Measurements from ENCODE around the gene ELF2. TPM values are rescaled to one million over a fixed set of nuclear protein-coding genes. Genes with fewer than 3 reads are reported as not detected.
"Not testable (repeated sequence)": the region's sequence is repeated elsewhere in the genome, so short reads cannot be mapped to it uniquely, and the experiment has no call there.

The ELF2 gene
- total RNA-seq, 1 experiment from 2014 or later = 44.6 TPM

DNA sequence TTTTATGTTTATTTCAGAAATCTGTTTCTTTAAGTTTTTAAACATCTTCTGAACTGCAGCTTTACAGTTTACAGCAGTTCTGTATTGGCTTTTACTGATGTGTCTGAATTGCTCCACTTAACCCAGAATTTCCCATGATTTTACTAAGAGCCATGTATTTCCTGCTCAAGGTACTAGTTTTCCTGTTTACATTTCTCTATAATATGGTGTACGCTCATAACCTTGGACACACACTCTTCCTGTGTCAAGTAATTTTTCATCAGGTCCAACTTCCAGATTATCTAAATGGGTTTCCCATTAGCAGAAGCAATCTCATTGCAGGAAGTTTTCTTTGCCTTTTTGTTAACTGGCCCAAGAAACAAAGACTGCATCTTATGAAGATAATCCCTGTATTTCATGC, 12.3 kb downstream of the ELF2 start (continued):
- TF ChIP-seq, protein P1, sequence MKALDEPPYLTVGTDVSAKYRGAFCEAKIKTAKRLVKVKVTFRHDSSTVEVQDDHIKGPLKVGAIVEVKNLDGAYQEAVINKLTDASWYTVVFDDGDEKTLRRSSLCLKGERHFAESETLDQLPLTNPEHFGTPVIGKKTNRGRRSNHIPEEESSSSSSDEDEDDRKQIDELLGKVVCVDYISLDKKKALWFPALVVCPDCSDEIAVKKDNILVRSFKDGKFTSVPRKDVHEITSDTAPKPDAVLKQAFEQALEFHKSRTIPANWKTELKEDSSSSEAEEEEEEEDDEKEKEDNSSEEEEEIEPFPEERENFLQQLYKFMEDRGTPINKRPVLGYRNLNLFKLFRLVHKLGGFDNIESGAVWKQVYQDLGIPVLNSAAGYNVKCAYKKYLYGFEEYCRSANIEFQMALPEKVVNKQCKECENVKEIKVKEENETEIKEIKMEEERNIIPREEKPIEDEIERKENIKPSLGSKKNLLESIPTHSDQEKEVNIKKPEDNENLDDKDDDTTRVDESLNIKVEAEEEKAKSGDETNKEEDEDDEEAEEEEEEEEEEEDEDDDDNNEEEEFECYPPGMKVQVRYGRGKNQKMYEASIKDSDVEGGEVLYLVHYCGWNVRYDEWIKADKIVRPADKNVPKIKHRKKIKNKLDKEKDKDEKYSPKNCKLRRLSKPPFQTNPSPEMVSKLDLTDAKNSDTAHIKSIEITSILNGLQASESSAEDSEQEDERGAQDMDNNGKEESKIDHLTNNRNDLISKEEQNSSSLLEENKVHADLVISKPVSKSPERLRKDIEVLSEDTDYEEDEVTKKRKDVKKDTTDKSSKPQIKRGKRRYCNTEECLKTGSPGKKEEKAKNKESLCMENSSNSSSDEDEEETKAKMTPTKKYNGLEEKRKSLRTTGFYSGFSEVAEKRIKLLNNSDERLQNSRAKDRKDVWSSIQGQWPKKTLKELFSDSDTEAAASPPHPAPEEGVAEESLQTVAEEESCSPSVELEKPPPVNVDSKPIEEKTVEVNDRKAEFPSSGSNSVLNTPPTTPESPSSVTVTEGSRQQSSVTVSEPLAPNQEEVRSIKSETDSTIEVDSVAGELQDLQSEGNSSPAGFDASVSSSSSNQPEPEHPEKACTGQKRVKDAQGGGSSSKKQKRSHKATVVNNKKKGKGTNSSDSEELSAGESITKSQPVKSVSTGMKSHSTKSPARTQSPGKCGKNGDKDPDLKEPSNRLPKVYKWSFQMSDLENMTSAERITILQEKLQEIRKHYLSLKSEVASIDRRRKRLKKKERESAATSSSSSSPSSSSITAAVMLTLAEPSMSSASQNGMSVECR (CRISPR knock-in tag; IDR thresholded peaks at IDR 0.05; ENCODE audit: borderline replicate concordance) = no peak

DNA sequence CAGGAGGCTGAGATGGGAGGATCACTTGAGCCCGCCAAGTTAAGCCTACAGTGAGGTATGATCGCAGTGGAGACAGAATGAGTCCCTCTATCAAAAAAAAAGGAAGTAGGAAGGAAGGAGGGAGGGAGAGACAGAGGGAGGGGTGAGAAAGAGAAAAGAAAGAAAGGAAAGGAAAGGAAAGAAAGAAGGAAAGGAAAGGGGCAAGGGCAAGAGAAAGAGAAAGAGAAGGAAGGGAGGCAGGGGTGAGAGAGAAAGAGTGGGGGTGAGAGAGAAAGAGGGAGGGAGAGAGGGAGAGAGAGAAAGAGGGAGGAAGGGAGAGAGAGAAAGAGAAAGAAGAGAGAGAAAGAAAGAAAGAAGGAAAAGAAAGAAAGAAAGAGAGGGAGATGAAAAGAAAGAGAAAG, 13.2 kb downstream of the ELF2 start:
- POLR2A ChIA-PET = interaction anchor here (0.7 kb wide), 1 partner anchor 13 kb away, joined by 4 read pairs; the partner anchor contains the start of gene ELF2
- no peaks in the 10 kb centered on the region for H3K27me3 Mint-ChIP-seq (ENCODE audit: low read depth)
- peak overlapping the region; percentile 85; the same call in 1 of the 2 replicates for H3K27ac Mint-ChIP-seq
- TF ChIP-seq, protein P2, sequence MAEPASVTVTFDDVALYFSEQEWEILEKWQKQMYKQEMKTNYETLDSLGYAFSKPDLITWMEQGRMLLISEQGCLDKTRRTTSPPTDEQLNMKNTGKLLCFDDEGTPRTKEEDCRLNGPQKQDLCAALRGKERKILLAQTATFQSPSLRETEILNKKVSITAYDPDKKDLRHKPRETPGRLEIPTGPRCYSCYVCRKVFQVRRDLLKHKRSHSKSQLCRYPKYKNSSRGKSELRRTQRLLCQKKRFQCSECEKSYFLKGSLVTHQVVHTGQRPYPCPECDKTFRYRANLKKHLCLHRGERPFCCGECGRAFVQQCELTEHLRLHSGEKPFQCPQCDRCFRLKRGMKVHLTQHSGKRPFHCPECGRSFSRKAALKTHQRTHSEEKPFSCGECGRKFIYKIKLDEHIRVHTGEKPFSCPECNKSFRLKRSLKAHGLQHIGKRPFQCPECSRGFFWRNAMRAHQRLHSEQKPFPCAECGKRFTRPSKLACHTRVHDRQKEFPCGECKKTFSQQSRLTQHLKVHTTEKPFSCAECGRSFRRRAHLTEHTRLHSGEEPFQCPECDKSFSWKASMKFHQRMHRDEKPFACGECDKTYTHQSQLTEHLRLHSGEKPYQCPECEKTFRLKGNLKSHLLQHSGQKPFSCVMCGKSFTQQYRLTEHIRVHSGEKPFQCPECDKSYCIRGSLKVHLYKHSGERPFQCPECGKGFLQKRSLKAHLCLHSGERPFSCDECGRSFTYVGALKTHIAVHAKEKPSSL (CRISPR knock-in tag; conservative IDR thresholded peaks at IDR 0.05) = no peak
- TF ChIP-seq, protein P3, sequence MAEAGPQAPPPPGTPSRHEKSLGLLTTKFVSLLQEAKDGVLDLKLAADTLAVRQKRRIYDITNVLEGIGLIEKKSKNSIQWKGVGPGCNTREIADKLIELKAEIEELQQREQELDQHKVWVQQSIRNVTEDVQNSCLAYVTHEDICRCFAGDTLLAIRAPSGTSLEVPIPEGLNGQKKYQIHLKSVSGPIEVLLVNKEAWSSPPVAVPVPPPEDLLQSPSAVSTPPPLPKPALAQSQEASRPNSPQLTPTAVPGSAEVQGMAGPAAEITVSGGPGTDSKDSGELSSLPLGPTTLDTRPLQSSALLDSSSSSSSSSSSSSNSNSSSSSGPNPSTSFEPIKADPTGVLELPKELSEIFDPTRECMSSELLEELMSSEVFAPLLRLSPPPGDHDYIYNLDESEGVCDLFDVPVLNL (CRISPR knock-in tag; IDR thresholded peaks at IDR 0.05; ENCODE audit: borderline replicate concordance, low read depth) = no peak
- TF ChIP-seq ELF4 (CRISPR knock-in tag; IDR thresholded peaks at IDR 0.05; ENCODE audit: low read depth) (no peak), NR2C2 (CRISPR knock-in tag; IDR thresholded peaks at IDR 0.05) (no peak), NFATC4 (CRISPR knock-in tag; IDR thresholded peaks at IDR 0.05) (no peak), ZNF138 (CRISPR knock-in tag; conservative IDR thresholded peaks at IDR 0.05) (no peak), HMGA2 (CRISPR knock-in tag; IDR thresholded peaks at IDR 0.05) (no peak), SMAD3 (CRISPR knock-in tag; IDR thresholded peaks at IDR 0.05; ENCODE audit: borderline replicate concordance) (no peak), TEAD1 (CRISPR knock-in tag; IDR thresholded peaks at IDR 0.05) (no peak), OVOL2 (CRISPR knock-in tag; IDR thresholded peaks at IDR 0.05; ENCODE audit: borderline replicate concordance) (no peak), ZBTB21 (CRISPR knock-in tag; IDR thresholded peaks at IDR 0.05; ENCODE audit: borderline replicate concordance) (no peak)
- TF ChIP-seq, protein P4, sequence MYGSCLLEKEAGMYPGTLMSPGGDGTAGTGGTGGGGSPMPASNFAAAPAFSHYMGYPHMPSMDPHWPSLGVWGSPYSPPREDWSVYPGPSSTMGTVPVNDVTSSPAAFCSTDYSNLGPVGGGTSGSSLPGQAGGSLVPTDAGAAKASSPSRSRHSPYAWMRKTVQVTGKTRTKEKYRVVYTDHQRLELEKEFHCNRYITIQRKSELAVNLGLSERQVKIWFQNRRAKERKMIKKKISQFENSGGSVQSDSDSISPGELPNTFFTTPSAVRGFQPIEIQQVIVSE (CRISPR knock-in tag; IDR thresholded peaks at IDR 0.05; ENCODE audit: borderline replicate concordance) = no peak
- TF ChIP-seq, protein P5, sequence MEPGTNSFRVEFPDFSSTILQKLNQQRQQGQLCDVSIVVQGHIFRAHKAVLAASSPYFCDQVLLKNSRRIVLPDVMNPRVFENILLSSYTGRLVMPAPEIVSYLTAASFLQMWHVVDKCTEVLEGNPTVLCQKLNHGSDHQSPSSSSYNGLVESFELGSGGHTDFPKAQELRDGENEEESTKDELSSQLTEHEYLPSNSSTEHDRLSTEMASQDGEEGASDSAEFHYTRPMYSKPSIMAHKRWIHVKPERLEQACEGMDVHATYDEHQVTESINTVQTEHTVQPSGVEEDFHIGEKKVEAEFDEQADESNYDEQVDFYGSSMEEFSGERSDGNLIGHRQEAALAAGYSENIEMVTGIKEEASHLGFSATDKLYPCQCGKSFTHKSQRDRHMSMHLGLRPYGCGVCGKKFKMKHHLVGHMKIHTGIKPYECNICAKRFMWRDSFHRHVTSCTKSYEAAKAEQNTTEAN (CRISPR knock-in tag; IDR thresholded peaks at IDR 0.05) = no peak
- TF ChIP-seq, protein P1 (CRISPR knock-in tag; IDR thresholded peaks at IDR 0.05; ENCODE audit: borderline replicate concordance) = no peak
- TF ChIP-seq, protein P6, sequence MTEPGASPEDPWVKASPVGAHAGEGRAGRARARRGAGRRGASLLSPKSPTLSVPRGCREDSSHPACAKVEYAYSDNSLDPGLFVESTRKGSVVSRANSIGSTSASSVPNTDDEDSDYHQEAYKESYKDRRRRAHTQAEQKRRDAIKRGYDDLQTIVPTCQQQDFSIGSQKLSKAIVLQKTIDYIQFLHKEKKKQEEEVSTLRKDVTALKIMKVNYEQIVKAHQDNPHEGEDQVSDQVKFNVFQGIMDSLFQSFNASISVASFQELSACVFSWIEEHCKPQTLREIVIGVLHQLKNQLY (CRISPR knock-in tag; IDR thresholded peaks at IDR 0.05) = no peak
- TF ChIP-seq, protein P7, sequence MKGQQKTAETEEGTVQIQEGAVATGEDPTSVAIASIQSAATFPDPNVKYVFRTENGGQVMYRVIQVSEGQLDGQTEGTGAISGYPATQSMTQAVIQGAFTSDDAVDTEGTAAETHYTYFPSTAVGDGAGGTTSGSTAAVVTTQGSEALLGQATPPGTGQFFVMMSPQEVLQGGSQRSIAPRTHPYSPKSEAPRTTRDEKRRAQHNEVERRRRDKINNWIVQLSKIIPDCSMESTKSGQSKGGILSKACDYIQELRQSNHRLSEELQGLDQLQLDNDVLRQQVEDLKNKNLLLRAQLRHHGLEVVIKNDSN (CRISPR knock-in tag; IDR thresholded peaks at IDR 0.05) = no peak
- H3K4me1 Mint-ChIP-seq = peaks cover 65% of the 10 kb centered on the region
- DNase-seq (ENCODE audit: low spot score) (no peak), ATAC-seq (no peak)
- CTCF ChIA-PET = no interaction called here
- no peak overlapping the region for H3K4me3 Mint-ChIP-seq
- H3K9me3 Mint-ChIP-seq = no peaks in the 10 kb centered on the region
- H3K36me3 Mint-ChIP-seq = 0 out of 2 replicates have a peak, but pooled peaks cover 2% of the 10 kb centered on the region

DNA sequence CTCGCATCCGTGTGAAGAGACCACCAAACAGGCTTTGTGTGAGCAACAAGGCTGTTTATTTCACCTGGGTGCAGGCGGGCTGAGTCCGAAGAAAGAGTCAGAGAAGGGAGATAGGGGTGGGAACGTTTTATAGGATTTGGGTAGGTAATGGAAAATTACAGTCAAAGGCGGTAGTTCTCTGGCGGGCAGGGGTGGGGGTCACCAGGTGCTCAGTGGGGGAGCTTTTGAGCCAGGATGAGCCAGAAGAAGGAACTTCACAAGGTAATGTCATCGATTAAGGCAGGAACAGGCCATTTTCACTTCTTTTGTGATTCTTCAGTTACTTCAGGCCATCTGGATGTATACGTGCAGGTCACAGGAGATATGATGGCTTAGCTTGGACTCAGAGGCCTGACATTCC, 19.0 kb downstream of the ELF2 start:
- H3K9me3 Mint-ChIP-seq; ATAC-seq; H3K27me3 Mint-ChIP-seq (ENCODE audit: low read depth); CTCF ChIA-PET; H3K36me3 Mint-ChIP-seq: not testable (repeated sequence)
- peak overlapping the region; percentile 37 for H3K4me3 Mint-ChIP-seq
- H3K4me1 Mint-ChIP-seq = peaks cover 73% of the 10 kb centered on the region
- DNase-seq (ENCODE audit: low spot score) = peak; percentile 51
- POLR2A ChIA-PET = interaction anchor here (2.3 kb wide), 1 partner anchor 19 kb away, joined by 7 read pairs; the partner anchor contains the start of gene ELF2
- peak overlapping the region; percentile 96 for H3K27ac Mint-ChIP-seq

Data from WTC11 (cell line).